Body of pancreas (tissue), 4 donors: ENCODE measurements around the gene ACKR3.

Experiments
- CTCF ChIP-seq, 7 experiments: fragments of 450-650 bp in 4 of 7; fragments of 200-600 bp in 3 of 7; sonication (generic) in 3 of 7; IDR thresholded peaks; one replicate each; pipeline ENCODE4 v1.5.1; 2016 to 2019; ENCODE audit warnings: antibody characterized with exemption in 7 of 7
- POLR2A ChIP-seq, 3 donors: fragments of 450-650 bp; IDR thresholded peaks; one replicate each; pipeline ENCODE4 v1.6.1; 2016; ENCODE audit warnings: antibody characterized with exemption in 3 of 3, mild to moderate bottlenecking in 2 of 3

DNA sequence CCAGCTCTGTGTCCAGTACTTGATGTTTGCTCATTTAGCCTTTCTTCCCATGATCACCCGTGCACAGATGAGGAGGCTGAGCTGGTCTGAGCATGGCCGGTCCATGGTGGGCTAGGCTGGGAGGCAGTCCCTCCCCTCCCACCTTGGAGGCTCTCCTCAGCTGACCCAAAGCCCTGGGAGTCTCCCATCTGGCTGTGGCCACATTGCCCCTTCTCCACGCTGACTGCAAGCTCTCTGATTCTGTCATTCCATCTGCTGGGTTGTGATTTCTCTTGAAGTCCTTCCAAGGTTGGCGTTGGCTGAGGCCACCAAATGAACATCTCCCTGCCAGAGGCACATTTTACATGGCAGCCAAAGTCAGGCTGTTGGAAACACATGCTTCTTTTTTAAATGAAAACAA is 44.0 kb downstream of the ACKR3 start:
- TF ChIP-seq POLR2A (IDR thresholded peaks at IDR 0.05) (no peak), CTCF (IDR thresholded peaks at IDR 0.05) (no peak)
